HG02870 (cell line): Measurements from ENCODE around the gene BMP6.
"Not testable (repeated sequence)": the region's sequence is repeated elsewhere in the genome, so short reads cannot be mapped to it uniquely, and the experiment has no call there.

ENCODE experiments used
- ATAC-seq: cut with Tn5 transposase; IDR thresholded peaks from one replicate; pipeline ENCODE4 v1.9.1; 2021; ENCODE audit warnings: mild to moderate bottlenecking, moderate library complexity; ENCODE audit not compliant: unreplicated experiment

The BMP6 gene

GRCh38 chr6:7786214-7786661 is 60.3 kb downstream of the BMP6 start:
- no peak for ATAC-seq

GRCh38 chr6:7787137-7787608 is 61.3 kb downstream of the BMP6 start:
- ATAC-seq = no peak

- ATAC-seq = no peak
Measured at GRCh38 chr6:7787731-7788130, 61.8 kb downstream of the BMP6 start.

- ATAC-seq = no peak
Measured at GRCh38 chr6:7794509-7794908, 68.6 kb downstream of the BMP6 start.

GRCh38 chr6:7797386-7797785 is 71.5 kb downstream of the BMP6 start:
- no peak for ATAC-seq

GRCh38 chr6:7798751-7799150 is 72.9 kb downstream of the BMP6 start:
- ATAC-seq = no peak

GRCh38 chr6:7802662-7803061 is 76.8 kb downstream of the BMP6 start:
- no peak for ATAC-seq

- ATAC-seq = no peak
Measured at GRCh38 chr6:7803214-7803613, 77.3 kb downstream of the BMP6 start.

GRCh38 chr6:7805078-7805849 is 79.4 kb downstream of the BMP6 start:
- ATAC-seq = no peak

- no peak for ATAC-seq
Measured at GRCh38 chr6:7805850-7806214, 79.9 kb downstream of the BMP6 start.

- ATAC-seq = no peak
Measured at GRCh38 chr6:7806711-7807110, 80.8 kb downstream of the BMP6 start.

- no peak for ATAC-seq
Measured at GRCh38 chr6:7809346-7809745, 83.4 kb downstream of the BMP6 start.

- ATAC-seq = no peak
Measured at GRCh38 chr6:7811441-7811840, 85.5 kb downstream of the BMP6 start.

- ATAC-seq = no peak
Measured at GRCh38 chr6:7812623-7813022, 86.7 kb downstream of the BMP6 start.

- ATAC-seq = no peak
Measured at GRCh38 chr6:7813193-7813592, 87.3 kb downstream of the BMP6 start.

- no peak for ATAC-seq
Measured at GRCh38 chr6:7813704-7814103, 87.8 kb downstream of the BMP6 start.

- ATAC-seq = no peak
Measured at GRCh38 chr6:7815716-7816115, 89.8 kb downstream of the BMP6 start.

- not testable (repeated sequence) for ATAC-seq
Measured at GRCh38 chr6:7817184-7817583, 91.3 kb downstream of the BMP6 start.

GRCh38 chr6:7818257-7819214 is 92.6 kb downstream of the BMP6 start:
- ATAC-seq = no peak

- ATAC-seq = no peak
Measured at GRCh38 chr6:7819431-7820015, 93.6 kb downstream of the BMP6 start.

GRCh38 chr6:7820288-7820835 is 94.5 kb downstream of the BMP6 start:
- no peak for ATAC-seq
